Activated CD4-positive, alpha-beta T cell treated with anti-CD3 and anti-CD28 coated beads, Interleukin-2, amount 10 ng/mL, durations not matched to agents 7 days and 5 days (primary cell): Measurements from ENCODE around the gene SPOCK1. TPM values are rescaled to one million over a fixed set of nuclear protein-coding genes. Genes with fewer than 3 reads are reported as not detected.

ENCODE experiments used
- CTCF ChIA-PET: fragments of 350-600 bp; sonication (Branson Sonifier 250); formaldehyde crosslinking; loops from one replicate; lab custom pipeline; 2021; ENCODE audit warnings: antibody characterized with exemption; lab: Charles Lee
- POLR2A ChIA-PET: fragments of 350-600 bp; sonication (Branson Sonifier 250); formaldehyde crosslinking; loops from one replicate; lab custom pipeline; 2021; ENCODE audit warnings: antibody characterized with exemption; lab: Charles Lee
- DNase-seq: peaks from one replicate; pipeline ENCODE4 v3.0.0-alpha.2; 2020
- H3K27ac Mint-ChIP-seq: one replicate; pipeline ENCODE4 v1.8.0; 2021; ENCODE audit warnings: mild to moderate bottlenecking, moderate library complexity, mixed read lengths
- H3K27me3 Mint-ChIP-seq: one replicate; pipeline ENCODE4 v1.8.0; 2021; ENCODE audit warnings: mixed read lengths
- H3K36me3 Mint-ChIP-seq: one replicate; pipeline ENCODE4 v1.8.0; 2021; ENCODE audit warnings: low read depth, mixed read lengths
- H3K4me1 Mint-ChIP-seq: one replicate; pipeline ENCODE4 v1.8.0; 2021; ENCODE audit warnings: mixed read lengths
- H3K4me3 Mint-ChIP-seq: one replicate; pipeline ENCODE4 v1.8.0; 2021; ENCODE audit warnings: mild to moderate bottlenecking, moderate library complexity, mixed read lengths
- H3K9me3 Mint-ChIP-seq: one replicate; pipeline ENCODE4 v1.8.0; 2021; ENCODE audit warnings: mixed read lengths
- total RNA-seq, 2 experiments: library from RNA; stranded (reverse); gene quantifications; one replicate each; pipeline ENCODE4 v1.2.3, GENCODE V29; 2021

Gene SPOCK1
- total RNA-seq, 2 experiments from 2014 or later: 0.15 to 0.31 TPM

GRCh38 chr5:137216976-137217598 is 282.0 kb downstream of the SPOCK1 start:
- no peak for DNase-seq
- H3K4me3 Mint-ChIP-seq: no peak overlapping the region
- no peaks in the 10 kb centered on the region for H3K36me3 Mint-ChIP-seq
- no peaks in the 10 kb centered on the region for H3K4me1 Mint-ChIP-seq
- POLR2A ChIA-PET: no interaction called here
- no peak overlapping the region for H3K27ac Mint-ChIP-seq
- CTCF ChIA-PET: no interaction called here
- peaks cover 7% of the 10 kb centered on the region for H3K27me3 Mint-ChIP-seq
- H3K9me3 Mint-ChIP-seq: no peaks in the 10 kb centered on the region

DNA sequence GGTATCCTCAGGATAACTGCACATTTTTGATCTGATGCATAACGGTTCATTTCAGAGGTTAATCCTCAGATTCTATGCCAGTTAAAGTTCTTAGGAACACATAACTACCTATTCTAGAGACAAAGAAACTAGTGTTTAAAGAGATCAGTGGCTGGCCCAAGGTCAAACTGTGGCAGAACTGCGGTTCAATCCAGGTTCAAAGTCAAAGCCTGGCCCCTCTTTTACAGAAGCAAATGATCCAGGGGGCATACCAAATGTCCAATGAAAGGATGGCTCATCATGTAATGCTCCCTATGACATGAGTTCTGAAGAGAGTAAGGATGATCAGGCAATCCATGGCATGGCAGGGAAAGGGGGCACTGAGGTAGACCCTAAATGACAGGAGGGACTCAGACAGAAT is 283.3 kb downstream of the SPOCK1 start:
- Mint-ChIP-seq H3K27ac (no peak overlapping the region), H3K4me1 (no peaks in the 10 kb centered on the region), H3K36me3 (no peaks in the 10 kb centered on the region), H3K27me3 (peaks cover 7% of the 10 kb centered on the region), H3K4me3 (no peak overlapping the region), H3K9me3 (no peaks in the 10 kb centered on the region)
- ChIA-PET POLR2A (no interaction called here), CTCF (no interaction called here)
- DNase-seq: no peak

DNA sequence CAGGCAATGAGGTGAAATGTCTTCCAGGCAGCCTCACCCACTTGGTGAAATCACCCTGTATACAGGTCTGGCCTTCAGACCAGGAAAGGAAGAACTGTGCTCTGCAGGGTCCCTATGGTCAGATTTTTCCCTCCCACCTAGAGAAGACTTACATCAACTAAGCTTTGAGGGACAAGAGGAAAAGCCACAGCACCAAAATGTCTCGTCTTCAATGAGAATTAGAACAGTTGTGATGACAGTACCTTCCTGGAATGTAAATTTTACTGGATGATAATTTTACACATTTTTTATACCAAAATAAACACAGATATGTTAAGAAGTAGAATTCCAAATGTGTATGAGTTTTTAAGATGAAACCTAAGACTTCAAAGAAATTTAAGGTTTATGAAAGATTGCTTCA is 283.9 kb downstream of the SPOCK1 start:
- Mint-ChIP-seq H3K36me3 (no peaks in the 10 kb centered on the region), H3K9me3 (no peaks in the 10 kb centered on the region), H3K27me3 (peaks cover 7% of the 10 kb centered on the region), H3K4me3 (no peak overlapping the region), H3K27ac (no peak overlapping the region), H3K4me1 (no peaks in the 10 kb centered on the region)
- CTCF ChIA-PET: no interaction called here
- POLR2A ChIA-PET: no interaction called here
- no peak for DNase-seq

- CTCF ChIA-PET: no interaction called here
- POLR2A ChIA-PET: no interaction called here
- no peak overlapping the region for H3K4me3 Mint-ChIP-seq
- peaks cover 7% of the 10 kb centered on the region for H3K27me3 Mint-ChIP-seq
- H3K9me3 Mint-ChIP-seq: no peaks in the 10 kb centered on the region
- no peak overlapping the region for H3K27ac Mint-ChIP-seq
- no peak for DNase-seq
- no peaks in the 10 kb centered on the region for H3K4me1 Mint-ChIP-seq
- no peaks in the 10 kb centered on the region for H3K36me3 Mint-ChIP-seq
These were observed 284.5 kb downstream of the SPOCK1 start for GRCh38 chr5:137214446-137215189.

DNA sequence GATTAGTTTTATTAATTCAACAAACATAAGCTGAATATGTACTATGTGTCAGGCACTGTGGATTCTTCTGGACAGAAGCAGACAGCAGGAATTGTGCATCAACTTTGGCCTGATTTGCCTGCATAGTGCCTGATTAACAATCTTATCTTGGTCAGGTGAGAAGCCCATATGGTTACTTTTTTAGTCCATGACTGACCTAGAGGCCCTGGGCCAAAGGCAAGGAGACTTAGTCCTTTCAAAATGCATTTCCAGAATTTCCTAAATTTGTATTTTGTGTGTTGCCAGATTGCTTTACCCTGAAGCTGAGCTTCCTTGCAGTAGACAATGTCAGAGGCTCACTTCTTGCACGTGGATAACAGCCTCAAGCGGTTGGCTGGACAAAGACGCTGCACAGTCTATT is 286.7 kb downstream of the SPOCK1 start:
- no peak for DNase-seq
- Mint-ChIP-seq H3K9me3 (no peaks in the 10 kb centered on the region), H3K36me3 (no peaks in the 10 kb centered on the region), H3K4me1 (no peaks in the 10 kb centered on the region), H3K4me3 (no peak overlapping the region), H3K27me3 (peaks cover 7% of the 10 kb centered on the region), H3K27ac (no peak overlapping the region)
- ChIA-PET POLR2A (no interaction called here), CTCF (no interaction called here)

GRCh38 chr5:137209232-137209809 is 289.8 kb downstream of the SPOCK1 start:
- Mint-ChIP-seq H3K4me3 (no peak overlapping the region), H3K9me3 (no peaks in the 10 kb centered on the region), H3K27ac (no peak overlapping the region), H3K4me1 (no peaks in the 10 kb centered on the region), H3K36me3 (no peaks in the 10 kb centered on the region), H3K27me3 (peaks cover 2% of the 10 kb centered on the region)
- no peak for DNase-seq
- POLR2A ChIA-PET: no interaction called here
- CTCF ChIA-PET: no interaction called here

DNA sequence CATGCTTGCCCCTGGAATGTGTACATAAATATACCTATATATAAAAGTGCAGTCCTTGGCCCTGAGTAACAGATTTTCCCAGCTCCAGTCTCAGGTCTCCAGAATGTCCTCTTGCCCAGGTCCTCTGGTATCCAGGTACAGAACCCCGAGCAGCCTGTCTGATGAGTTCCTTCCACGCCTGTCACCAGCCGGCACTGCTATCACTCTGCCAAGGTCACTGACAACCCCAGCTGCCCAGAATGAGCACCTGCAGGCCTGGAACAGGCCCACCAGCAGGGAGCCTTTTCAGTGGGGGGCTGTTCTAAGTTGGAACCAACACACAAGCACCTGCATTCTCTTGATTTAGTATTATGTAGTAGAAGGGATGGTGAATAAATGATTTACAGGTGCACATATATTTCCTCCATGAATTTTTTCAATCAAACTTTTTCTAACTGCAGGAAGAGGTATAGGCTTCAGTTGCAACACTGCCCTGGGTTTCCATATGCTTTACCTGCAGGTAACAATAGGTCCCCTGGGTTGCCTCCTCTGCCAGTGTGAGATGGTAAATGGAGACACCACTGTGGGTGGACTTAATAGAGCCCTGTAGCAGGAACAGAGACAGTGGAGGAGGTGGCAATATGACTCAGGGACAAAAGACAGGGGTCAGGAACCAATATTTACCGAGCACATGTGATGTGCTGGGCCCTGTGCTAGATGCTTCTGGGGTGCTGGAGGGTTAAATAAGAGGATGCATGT is 291.9 kb downstream of the SPOCK1 start:
- no peaks in the 10 kb centered on the region for H3K36me3 Mint-ChIP-seq
- no peaks in the 10 kb centered on the region for H3K4me1 Mint-ChIP-seq
- no peak overlapping the region for H3K4me3 Mint-ChIP-seq
- no peaks in the 10 kb centered on the region for H3K9me3 Mint-ChIP-seq
- POLR2A ChIA-PET: no interaction called here
- no peak overlapping the region for H3K27ac Mint-ChIP-seq
- no peaks in the 10 kb centered on the region for H3K27me3 Mint-ChIP-seq
- CTCF ChIA-PET: no interaction called here
- DNase-seq: no peak

DNA sequence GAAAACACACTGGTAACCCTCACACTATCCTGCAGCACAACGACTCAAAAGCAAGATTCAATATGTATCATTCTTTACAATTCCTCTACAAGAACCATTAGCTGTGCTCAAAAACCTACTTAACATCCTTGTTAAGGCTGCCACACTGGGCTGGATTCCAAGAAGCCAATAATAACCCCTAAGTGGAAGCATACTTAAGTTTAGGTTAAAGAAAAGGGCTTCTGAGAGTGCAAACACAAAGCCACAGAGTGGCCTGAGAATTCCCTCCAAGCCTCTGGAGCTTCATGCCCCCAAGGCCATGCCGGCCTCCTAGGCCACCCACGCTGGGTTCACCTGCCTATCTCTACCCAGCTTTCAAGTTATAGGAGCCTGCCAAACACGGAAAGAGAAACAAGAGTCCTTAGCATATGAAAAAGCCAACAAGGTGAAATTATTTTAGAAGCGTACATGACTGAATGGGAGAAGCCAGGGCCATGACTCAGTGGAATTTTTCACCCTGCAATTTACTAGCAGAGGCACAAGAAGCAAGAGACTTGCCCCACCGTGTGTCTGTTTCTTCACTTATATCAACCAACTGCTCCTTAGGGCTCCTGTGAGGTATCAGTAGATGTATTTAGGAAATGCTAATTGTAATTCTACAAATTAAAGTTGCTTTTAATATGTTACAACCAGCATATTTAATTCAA is 293.0 kb downstream of the SPOCK1 start:
- H3K36me3 Mint-ChIP-seq: no peaks in the 10 kb centered on the region
- H3K4me1 Mint-ChIP-seq: no peaks in the 10 kb centered on the region
- H3K9me3 Mint-ChIP-seq: no peaks in the 10 kb centered on the region
- H3K4me3 Mint-ChIP-seq: no peak overlapping the region
- CTCF ChIA-PET: no interaction called here
- POLR2A ChIA-PET: no interaction called here
- no peak overlapping the region for H3K27ac Mint-ChIP-seq
- H3K27me3 Mint-ChIP-seq: no peaks in the 10 kb centered on the region
- no peak for DNase-seq

GRCh38 chr5:137205231-137206027 is 293.7 kb downstream of the SPOCK1 start:
- no peaks in the 10 kb centered on the region for H3K4me1 Mint-ChIP-seq
- H3K4me3 Mint-ChIP-seq: no peak overlapping the region
- ChIA-PET POLR2A (no interaction called here), CTCF (no interaction called here)
- H3K27me3 Mint-ChIP-seq: no peaks in the 10 kb centered on the region
- H3K9me3 Mint-ChIP-seq: no peaks in the 10 kb centered on the region
- H3K36me3 Mint-ChIP-seq: no peaks in the 10 kb centered on the region
- no peak for DNase-seq
- no peak overlapping the region for H3K27ac Mint-ChIP-seq

GRCh38 chr5:137203011-137203632 is 296.0 kb downstream of the SPOCK1 start:
- Mint-ChIP-seq H3K36me3 (no peaks in the 10 kb centered on the region), H3K4me3 (no peak overlapping the region), H3K27ac (no peak overlapping the region), H3K4me1 (no peaks in the 10 kb centered on the region), H3K27me3 (no peaks in the 10 kb centered on the region), H3K9me3 (no peaks in the 10 kb centered on the region)
- DNase-seq: no peak
- ChIA-PET POLR2A (no interaction called here), CTCF (no interaction called here)

DNA sequence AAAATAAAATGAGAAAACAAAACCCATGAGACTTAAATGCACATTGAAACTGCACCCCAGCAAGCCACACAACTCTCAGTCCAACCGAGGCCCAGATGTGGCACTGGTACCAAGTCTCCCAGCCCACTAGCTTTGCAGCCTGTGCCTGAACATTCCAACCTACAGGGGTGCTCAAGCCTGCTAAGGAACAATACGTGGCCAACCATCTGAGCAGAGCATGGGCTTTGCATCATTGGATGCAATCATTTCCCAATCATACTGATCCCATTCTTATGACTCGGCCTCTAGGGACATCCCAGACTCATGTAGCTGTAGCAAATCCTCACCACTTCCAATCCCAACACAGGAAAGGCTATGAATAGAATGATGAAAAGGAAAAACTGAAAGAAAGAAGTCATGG is 297.2 kb downstream of the SPOCK1 start:
- POLR2A ChIA-PET: no interaction called here
- H3K4me1 Mint-ChIP-seq: no peaks in the 10 kb centered on the region

More for the DNA sequence above, 297.2 kb downstream of the SPOCK1 start:
- CTCF ChIA-PET: no interaction called here
- Mint-ChIP-seq H3K27ac (no peak overlapping the region), H3K9me3 (no peaks in the 10 kb centered on the region), H3K4me3 (no peak overlapping the region), H3K36me3 (no peaks in the 10 kb centered on the region), H3K27me3 (no peaks in the 10 kb centered on the region)
- DNase-seq: no peak
